ENCODE measurements around the gene PTPA. TPM values are rescaled to one million over a fixed set of nuclear protein-coding genes. Genes with fewer than 3 reads are reported as not detected.
"Not testable (repeated sequence)": the region's sequence is repeated elsewhere in the genome, so short reads cannot be mapped to it uniquely, and the experiment has no call there.

Gene PTPA
- total RNA-seq, 1 experiment from 2014 or later = 91.8 TPM

DNA sequence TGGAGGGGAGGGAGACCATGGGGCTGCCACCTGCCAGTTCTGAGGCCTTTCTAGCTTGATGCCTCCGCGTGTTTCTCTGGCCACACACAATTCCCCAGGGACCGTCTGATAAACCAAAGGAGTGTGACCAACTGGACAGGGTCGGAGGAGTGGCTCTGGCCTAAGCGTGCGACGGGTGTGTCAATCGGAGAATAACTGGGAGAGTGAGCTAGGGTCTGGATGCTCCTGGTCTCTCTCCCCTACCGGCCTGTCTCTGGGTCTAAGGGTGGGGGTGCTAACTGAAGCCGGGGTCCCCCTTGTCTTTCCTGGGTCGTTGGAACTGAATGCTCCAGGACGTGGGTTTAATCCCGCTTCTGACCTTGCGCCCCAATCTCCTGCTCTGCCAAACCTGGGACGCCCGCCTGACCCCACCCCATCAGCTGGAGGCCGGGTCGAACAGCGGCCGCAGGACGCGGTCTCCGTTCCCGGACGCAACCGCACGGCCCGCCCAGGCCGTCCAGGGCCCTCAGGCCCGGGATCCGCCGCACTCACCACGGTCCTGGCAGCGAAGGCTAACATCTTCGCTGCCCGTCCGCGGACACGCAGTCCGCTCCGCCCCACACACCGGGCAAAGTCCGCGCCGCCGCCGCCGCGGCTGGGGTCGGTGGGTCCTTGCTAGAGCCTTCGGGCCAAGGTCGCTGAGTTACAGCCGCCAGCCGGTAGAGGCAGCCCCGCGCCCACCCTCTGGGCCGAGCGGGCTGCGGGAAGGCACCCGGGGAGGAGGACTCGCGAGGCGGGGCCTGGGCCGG lies 1.1 kb upstream of the PTPA start:
- Mint-ChIP-seq H3K36me3 (ENCODE audit: insufficient read depth, unreplicated experiment) (peaks cover 6% of the 10 kb centered on the region), H3K4me3 (ENCODE audit: unreplicated experiment) (peak overlapping the region; percentile 89), H3K4me1 (ENCODE audit: insufficient read depth, unreplicated experiment) (peaks cover 18% of the 10 kb centered on the region), H3K9me3 (ENCODE audit: unreplicated experiment) (no peaks in the 10 kb centered on the region), H3K27me3 (ENCODE audit: insufficient read depth, unreplicated experiment) (no peaks in the 10 kb centered on the region), H3K27ac (ENCODE audit: low read depth, unreplicated experiment) (peak overlapping the region; percentile 94)
- POLR2A ChIA-PET = interaction anchor here (0.6 to 3.5 kb wide), 6 partner anchors 11 to 1670 kb away, joined by 3 to 12 read pairs (median 3); no protein-coding TSS in a partner anchor
- CTCF ChIA-PET = interaction anchor here (0.6 to 1.7 kb wide), 3 partner anchors 22 to 472 kb away, joined by 3 to 4 read pairs (median 3); no protein-coding TSS in a partner anchor
- TF ChIP-seq, protein P1, sequence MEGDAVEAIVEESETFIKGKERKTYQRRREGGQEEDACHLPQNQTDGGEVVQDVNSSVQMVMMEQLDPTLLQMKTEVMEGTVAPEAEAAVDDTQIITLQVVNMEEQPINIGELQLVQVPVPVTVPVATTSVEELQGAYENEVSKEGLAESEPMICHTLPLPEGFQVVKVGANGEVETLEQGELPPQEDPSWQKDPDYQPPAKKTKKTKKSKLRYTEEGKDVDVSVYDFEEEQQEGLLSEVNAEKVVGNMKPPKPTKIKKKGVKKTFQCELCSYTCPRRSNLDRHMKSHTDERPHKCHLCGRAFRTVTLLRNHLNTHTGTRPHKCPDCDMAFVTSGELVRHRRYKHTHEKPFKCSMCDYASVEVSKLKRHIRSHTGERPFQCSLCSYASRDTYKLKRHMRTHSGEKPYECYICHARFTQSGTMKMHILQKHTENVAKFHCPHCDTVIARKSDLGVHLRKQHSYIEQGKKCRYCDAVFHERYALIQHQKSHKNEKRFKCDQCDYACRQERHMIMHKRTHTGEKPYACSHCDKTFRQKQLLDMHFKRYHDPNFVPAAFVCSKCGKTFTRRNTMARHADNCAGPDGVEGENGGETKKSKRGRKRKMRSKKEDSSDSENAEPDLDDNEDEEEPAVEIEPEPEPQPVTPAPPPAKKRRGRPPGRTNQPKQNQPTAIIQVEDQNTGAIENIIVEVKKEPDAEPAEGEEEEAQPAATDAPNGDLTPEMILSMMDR (IDR thresholded peaks at IDR 0.05; ENCODE audit: unreplicated experiment) = no peak
- DNase-seq (ENCODE audit: unreplicated experiment) = no peak
- TSS peak; percentile 54 for BruUV-seq (replicated peaks)
- intact Hi-C loops (cut with micrococcal nuclease) = loop anchor here (2.0 kb wide), 1 partner anchor 67 kb away; no protein-coding TSS in a partner anchor

GRCh38 chr9:129111528-129112151 lies 425 bp downstream of the PTPA start:
- CTCF ChIA-PET = interaction anchor here (1.1 to 1.4 kb wide), 2 partner anchors 15 to 18 kb away, joined by 3 read pairs; no protein-coding TSS in a partner anchor
- intact Hi-C loops (cut with micrococcal nuclease) = loop anchor here (2.0 kb wide), 1 partner anchor 65 kb away; no protein-coding TSS in a partner anchor

GRCh38 chr9:129112526-129112925 lies 1.3 kb downstream of the PTPA start:
- intact Hi-C loops (cut with micrococcal nuclease); BruUV-seq (replicated peaks); H3K36me3 Mint-ChIP-seq (ENCODE audit: insufficient read depth, unreplicated experiment); H3K9me3 Mint-ChIP-seq (ENCODE audit: unreplicated experiment); H3K27me3 Mint-ChIP-seq (ENCODE audit: insufficient read depth, unreplicated experiment); DNase-seq (ENCODE audit: unreplicated experiment); H3K27ac Mint-ChIP-seq (ENCODE audit: low read depth, unreplicated experiment): not testable (repeated sequence)
- Mint-ChIP-seq H3K4me1 (ENCODE audit: insufficient read depth, unreplicated experiment) (peaks cover 18% of the 10 kb centered on the region), H3K4me3 (ENCODE audit: unreplicated experiment) (peak overlapping the region; percentile 89)
- CTCF ChIA-PET = interaction anchor here (0.6 to 1.6 kb wide), 4 partner anchors 14 to 106 kb away, joined by 3 to 6 read pairs (median 3); no protein-coding TSS in a partner anchor
- POLR2A ChIA-PET = interaction anchor here (0.7 to 3.8 kb wide), 8 partner anchors 9 to 798 kb away, joined by 3 to 20 read pairs (median 6); partner anchors contain the start of genes DOLPP1 and MIGA2

More at GRCh38 chr9:129111528-129112151, 425 bp downstream of the PTPA start:
- H3K4me3 Mint-ChIP-seq (ENCODE audit: unreplicated experiment) = peak overlapping the region; percentile 89
- H3K36me3 Mint-ChIP-seq (ENCODE audit: insufficient read depth, unreplicated experiment) = peaks cover 4% of the 10 kb centered on the region
- H3K27ac Mint-ChIP-seq (ENCODE audit: low read depth, unreplicated experiment) = peak overlapping the region; percentile 94
- POLR2A ChIA-PET = interaction anchor here (0.8 to 3.8 kb wide), 14 partner anchors 10 to 514 kb away, joined by 3 to 20 read pairs (median 5); partner anchors contain the start of genes DOLPP1, MIGA2 and NTMT1
- DNase-seq (ENCODE audit: unreplicated experiment) = peak; percentile 34
- TF ChIP-seq, protein P1 (IDR thresholded peaks at IDR 0.05; ENCODE audit: unreplicated experiment) = no peak
- H3K27me3 Mint-ChIP-seq (ENCODE audit: insufficient read depth, unreplicated experiment) = no peaks in the 10 kb centered on the region
- H3K9me3 Mint-ChIP-seq (ENCODE audit: unreplicated experiment) = no peaks in the 10 kb centered on the region
- BruUV-seq (replicated peaks) = no TSS peak
- H3K4me1 Mint-ChIP-seq (ENCODE audit: insufficient read depth, unreplicated experiment) = peaks cover 18% of the 10 kb centered on the region

- DNase-seq (ENCODE audit: unreplicated experiment) = no peak
- H3K9me3 Mint-ChIP-seq (ENCODE audit: unreplicated experiment) = no peaks in the 10 kb centered on the region
- no peaks in the 10 kb centered on the region for H3K27me3 Mint-ChIP-seq (ENCODE audit: insufficient read depth, unreplicated experiment)
- peak overlapping the region; percentile 54 for H3K27ac Mint-ChIP-seq (ENCODE audit: low read depth, unreplicated experiment)
- intact Hi-C loops (cut with micrococcal nuclease) = no loop called here
- POLR2A ChIA-PET = interaction anchor here (0.9 to 3.8 kb wide), 4 partner anchors 9 to 664 kb away, joined by 3 to 20 read pairs (median 3); no protein-coding TSS in a partner anchor
- H3K4me3 Mint-ChIP-seq (ENCODE audit: unreplicated experiment) = no peak overlapping the region
- CTCF ChIA-PET = interaction anchor here (0.6 to 1.6 kb wide), 6 partner anchors 18 to 984 kb away, joined by 3 to 6 read pairs (median 4); no protein-coding TSS in a partner anchor
- TF ChIP-seq, protein P1 (IDR thresholded peaks at IDR 0.05; ENCODE audit: unreplicated experiment) = no peak
- BruUV-seq (replicated peaks) = no TSS peak
- peaks cover 18% of the 10 kb centered on the region for H3K4me1 Mint-ChIP-seq (ENCODE audit: insufficient read depth, unreplicated experiment)
- H3K36me3 Mint-ChIP-seq (ENCODE audit: insufficient read depth, unreplicated experiment) = peaks cover 4% of the 10 kb centered on the region
Observed at GRCh38 chr9:129113645-129114304, 2.6 kb downstream of the PTPA start.
